Adrenal gland (tissue), 12 donors: ENCODE data around the gene MEGF11. TPM values are rescaled to one million over a fixed set of nuclear protein-coding genes. Genes with fewer than 3 reads are reported as not detected.

Source experiments
- DNase-seq, 7 donors: peaks; one replicate each; pipeline ENCODE4 v3.0.0-alpha.2; 2019 to 2020
- H3K27ac ChIP-seq, 5 donors: fragments of 200-600 bp; sonication (generic) in 4 of 5; 1 replicate in 3 of 5; 2 replicates in 2 of 5; pipeline versions ENCODE4 v1.5.1 to v1.8.0; 2016 to 2020; ENCODE audit warnings: mild to moderate bottlenecking in 1 of 5
- H3K27me3 ChIP-seq: fragments of 200-600 bp; 2 replicates; pipeline ENCODE4 v1.8.0; 2021
- H3K36me3 ChIP-seq, 2 donors: fragments of 200-600 bp; replicated peaks in 1 of 2; 1 replicate in 1 of 2; 2 replicates in 1 of 2; pipeline versions ENCODE4 v1.5.1 to v1.8.0; 2018 to 2022
- H3K4me1 ChIP-seq, 2 donors: fragments of 200-600 bp; replicated peaks in 1 of 2; 1 replicate in 1 of 2; 2 replicates in 1 of 2; pipeline versions ENCODE4 v1.5.1 to v1.8.0; 2018 to 2021
- H3K4me3 ChIP-seq, 4 donors: fragments of 200-600 bp; sonication (generic) in 3 of 4; one replicate each; pipeline ENCODE4 v1.5.1; 2016 to 2018
- H3K9me3 ChIP-seq, 3 donors: fragments of 200-600 bp; sonication (generic) in 1 of 3; replicated peaks in 1 of 3; 1 replicate in 2 of 3; 2 replicates in 1 of 3; pipeline versions ENCODE4 v1.5.1 to v1.8.0; 2016 to 2021
- POLR2A ChIP-seq, 2 donors: fragments of 450-650 bp; IDR thresholded peaks; one replicate each; pipeline ENCODE4 v1.6.1; 2017; ENCODE audit warnings: antibody characterized with exemption in 2 of 2, mild to moderate bottlenecking in 2 of 2, moderate library complexity in 1 of 2
- WGBS, 4 donors: extraction: QIAGEN DNeasy Blood & Tissue Kit in 2 of 4; methylation state at CpG; one replicate each; pipeline versions ENCODE4 v1.1.5 to v1.1.7; 2013 to 2017; 5-methylcytosine and 5-hydroxymethylcytosine counted together
- intact Hi-C, 2 donors: fragments of 100-400 bp; cut with DNase I; formaldehyde crosslinking; loops; one replicate each; pipeline versions ENCODE4 v1.14.1 to v1.15.0; 2022 to 2023
- polyA plus RNA-seq, 3 donors: library from polyadenylated mRNA; stranded (reverse); fragments of 200-250 nt in 2 of 3; fragments of 350-450 nt in 1 of 3; fragmentation: Illumina TruSeq in 1 of 3; extraction: RNeasy Lipid Tissue Mini Kit (QIAGEN cat#74804) in 1 of 3; gene quantifications; one replicate each; pipeline ENCODE4 v1.2.3, GENCODE V29; 2013 to 2014
- total RNA-seq, 9 donors: library from RNA; depleted of rRNA in 4 of 9; stranded (reverse); fragments of >200 nt in 4 of 9; fragments of 120-200 nt in 1 of 9; fragmentation: NEBNext Ultra II Directional in 1 of 9; extraction: Animal tissue kit (Norgen Biotek cat#: 25700) in 1 of 9; gene quantifications; one replicate each; pipeline versions ENCODE4 v1.1.0 to v1.2.4, GENCODE V29; 2013 to 2023
- TF ChIP-seq, protein P1 (sequence below), 6 experiments: fragments of 450-650 bp in 4 of 6; fragments of 200-600 bp in 2 of 6; sonication (generic) in 1 of 6; IDR thresholded peaks; 1 replicate in 5 of 6; 2 replicates in 1 of 6; pipeline versions ENCODE4 v1.5.1 to v1.8.0; 2016 to 2021; ENCODE audit warnings: antibody characterized with exemption in 6 of 6, mild to moderate bottlenecking in 2 of 6, moderate library complexity in 1 of 6
- donor health status: healthy with polysubstance abuse.
- donor health status: Bipolar disorder and iron deficiency.
- donor health status: DM: yes; HTN: yes; CAD: no.
- donor health status: DM: no; HTN: no; CAD: no.
- donor health status: DM: no; HTN: no; CAD: no.
- donor health status: DM: yes; HTN: yes; CAD: no.

MEGF11 gene
- total and polyA plus RNA-seq, 12 donors: 0.04 to 0.98 (median 0.14) TPM; not detected in 5

DNA sequence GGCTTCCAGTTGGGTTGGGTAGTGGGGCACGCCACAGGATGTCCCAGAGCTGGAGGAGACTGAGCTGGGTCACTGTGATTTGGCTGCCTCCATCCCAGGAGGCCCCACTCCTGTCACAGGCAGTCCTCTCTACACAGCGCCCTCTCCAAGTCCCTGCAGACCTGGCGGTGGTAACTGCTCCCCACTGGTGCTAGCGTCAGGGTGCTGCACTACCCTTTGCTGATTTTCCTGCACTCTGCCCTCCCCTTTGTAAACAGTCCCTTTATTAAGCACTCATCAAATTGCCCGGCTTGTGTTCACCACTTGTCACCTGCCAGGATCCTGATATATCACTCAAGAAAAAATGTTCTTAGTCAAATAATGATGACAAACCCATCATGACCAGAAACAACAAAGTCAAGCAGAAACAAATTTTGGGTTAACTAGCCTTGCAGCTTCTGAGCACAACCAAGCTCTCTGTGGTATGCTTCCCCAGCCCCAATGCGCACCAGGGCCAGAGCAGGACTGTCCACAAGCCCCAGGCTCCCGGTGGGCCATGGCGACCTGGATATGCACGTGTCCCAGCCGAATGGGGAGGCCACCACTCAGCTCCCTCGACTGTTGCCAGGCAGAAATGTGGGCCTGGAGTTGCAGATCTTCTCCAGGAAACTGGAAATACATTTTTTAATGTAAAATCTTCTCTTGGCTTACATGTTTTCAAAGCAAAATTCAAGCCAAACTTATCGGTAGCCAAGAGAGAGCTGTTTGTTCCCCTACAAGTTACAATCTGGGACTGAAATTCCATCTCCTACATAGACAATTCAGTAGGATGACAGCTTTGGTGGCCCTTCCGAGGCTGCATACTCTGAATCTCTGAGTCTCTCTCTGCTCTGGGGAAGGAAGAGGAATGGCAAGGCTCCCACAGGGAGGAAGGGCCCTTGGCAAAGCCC is 24.5 kb downstream of the MEGF11 start:
- Histone ChIP-seq H3K4me1 (no peaks in the 10 kb centered on the region), H3K9me3 (no peaks in the 10 kb centered on the region), H3K27ac (no peak overlapping the region), H3K36me3 (no peaks in the 10 kb centered on the region), H3K27me3 (no peaks in the 10 kb centered on the region), H3K4me3 (no peak overlapping the region)
- no peak for TF ChIP-seq POLR2A (IDR thresholded peaks at IDR 0.05)
- intact Hi-C loops: no loop called here
- no peak for DNase-seq
- WGBS, 4 donors: 86 to 91% (median 90%) methylated on average over 12 to 13 of the region's 13 CpGs

DNA sequence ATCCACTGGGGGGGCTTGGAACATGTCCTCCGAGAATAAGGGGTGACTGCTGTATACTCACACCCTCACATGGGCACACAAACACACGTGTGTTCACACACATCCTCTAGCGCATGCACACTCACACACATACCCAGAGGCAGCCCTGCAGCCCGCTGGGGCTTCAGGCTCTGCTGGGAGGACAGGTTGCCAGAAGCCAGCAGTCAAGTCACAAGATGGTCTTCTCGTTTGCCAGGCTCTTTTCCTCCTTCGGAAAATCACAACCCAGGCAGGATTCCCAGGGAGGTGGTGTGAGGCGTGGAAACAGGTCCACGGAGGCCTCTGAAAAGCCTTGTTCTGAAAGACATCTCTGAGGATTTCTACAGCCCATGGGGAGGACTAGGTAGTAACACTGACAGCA is 26.8 kb downstream of the MEGF11 start:
- Histone ChIP-seq H3K27ac (no peak overlapping the region), H3K36me3 (no peaks in the 10 kb centered on the region), H3K9me3 (no peaks in the 10 kb centered on the region), H3K4me1 (no peaks in the 10 kb centered on the region), H3K4me3 (no peak overlapping the region), H3K27me3 (no peaks in the 10 kb centered on the region)
- TF ChIP-seq POLR2A (IDR thresholded peaks at IDR 0.05): no peak
- TF ChIP-seq, protein P1, sequence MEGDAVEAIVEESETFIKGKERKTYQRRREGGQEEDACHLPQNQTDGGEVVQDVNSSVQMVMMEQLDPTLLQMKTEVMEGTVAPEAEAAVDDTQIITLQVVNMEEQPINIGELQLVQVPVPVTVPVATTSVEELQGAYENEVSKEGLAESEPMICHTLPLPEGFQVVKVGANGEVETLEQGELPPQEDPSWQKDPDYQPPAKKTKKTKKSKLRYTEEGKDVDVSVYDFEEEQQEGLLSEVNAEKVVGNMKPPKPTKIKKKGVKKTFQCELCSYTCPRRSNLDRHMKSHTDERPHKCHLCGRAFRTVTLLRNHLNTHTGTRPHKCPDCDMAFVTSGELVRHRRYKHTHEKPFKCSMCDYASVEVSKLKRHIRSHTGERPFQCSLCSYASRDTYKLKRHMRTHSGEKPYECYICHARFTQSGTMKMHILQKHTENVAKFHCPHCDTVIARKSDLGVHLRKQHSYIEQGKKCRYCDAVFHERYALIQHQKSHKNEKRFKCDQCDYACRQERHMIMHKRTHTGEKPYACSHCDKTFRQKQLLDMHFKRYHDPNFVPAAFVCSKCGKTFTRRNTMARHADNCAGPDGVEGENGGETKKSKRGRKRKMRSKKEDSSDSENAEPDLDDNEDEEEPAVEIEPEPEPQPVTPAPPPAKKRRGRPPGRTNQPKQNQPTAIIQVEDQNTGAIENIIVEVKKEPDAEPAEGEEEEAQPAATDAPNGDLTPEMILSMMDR (IDR thresholded peaks at IDR 0.05): no peak
- no peak for DNase-seq
- intact Hi-C loops: no loop called here
- 80 to 89% (median 83%) methylated on average over 7 to 8 of the region's 8 CpGs for WGBS, 4 donors

DNA sequence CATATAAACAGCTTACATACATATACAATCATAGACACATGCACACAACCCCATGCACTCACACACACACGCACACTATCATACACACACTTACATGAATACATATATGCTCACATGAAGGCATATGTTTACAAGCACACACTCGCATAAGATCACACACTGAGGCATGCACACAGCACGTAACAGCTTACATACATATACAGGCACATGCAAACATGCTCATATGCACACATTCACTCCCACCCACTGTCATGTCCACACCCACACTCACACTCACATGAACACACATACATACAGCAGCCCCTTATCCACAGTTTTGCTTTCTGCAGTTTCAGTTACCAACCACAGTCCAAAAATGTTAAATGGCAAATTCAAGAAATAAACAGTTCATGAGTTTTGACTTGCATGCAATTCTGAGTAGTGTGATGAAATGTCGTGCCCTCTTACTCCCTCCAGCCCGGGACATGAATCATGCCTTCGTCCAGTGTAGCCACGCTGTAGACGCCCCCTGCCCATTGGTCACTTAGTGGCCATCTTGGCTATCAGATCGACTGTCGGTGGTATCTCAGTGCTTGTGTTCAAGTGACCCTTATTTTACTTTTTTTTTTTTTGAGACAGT is 27.8 kb downstream of the MEGF11 start:
- TF ChIP-seq, protein P1 (IDR thresholded peaks at IDR 0.05): no peak
- no peak for TF ChIP-seq POLR2A (IDR thresholded peaks at IDR 0.05)
- Histone ChIP-seq H3K4me3 (no peak overlapping the region), H3K27ac (no peak overlapping the region), H3K36me3 (no peaks in the 10 kb centered on the region), H3K9me3 (no peaks in the 10 kb centered on the region), H3K4me1 (no peaks in the 10 kb centered on the region), H3K27me3 (no peaks in the 10 kb centered on the region)
- whole genome bisulfite sequencing, 4 donors: 82 to 91% (median 87%) methylated on average over 10 of the region's 10 CpGs
- intact Hi-C loops: no loop called here
- no peak for DNase-seq

DNA sequence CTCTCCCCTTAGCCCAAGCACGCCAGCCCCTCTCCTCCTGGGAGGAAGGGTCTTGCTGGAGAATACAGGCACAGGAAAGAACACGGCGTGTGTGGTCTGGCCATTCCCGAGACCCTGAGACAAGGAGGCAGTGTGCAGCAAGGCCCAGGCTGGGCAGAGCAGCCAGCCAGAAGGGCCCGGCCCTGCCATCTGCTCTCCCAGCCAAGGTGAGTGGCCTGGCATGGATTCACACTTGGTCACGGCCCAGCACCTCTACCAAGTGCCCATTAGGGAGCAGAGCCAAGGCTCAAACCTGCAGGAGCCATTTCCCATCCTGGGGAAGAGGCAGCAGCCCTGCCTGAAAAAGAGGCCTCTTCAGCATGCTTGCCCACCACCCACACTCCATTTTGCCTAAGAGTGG is 28.6 kb downstream of the MEGF11 start:
- no peaks in the 10 kb centered on the region for H3K27me3 ChIP-seq
- no peak for DNase-seq
- no peaks in the 10 kb centered on the region for H3K9me3 ChIP-seq
- H3K27ac ChIP-seq: no peak overlapping the region
- TF ChIP-seq, protein P1 (IDR thresholded peaks at IDR 0.05): no peak
- no peak for TF ChIP-seq POLR2A (IDR thresholded peaks at IDR 0.05)
- WGBS, 4 donors: 84 to 100% (median 87%) methylated on average over 3 to 6 of the region's 6 CpGs
- no peaks in the 10 kb centered on the region for H3K36me3 ChIP-seq
- H3K4me3 ChIP-seq: no peak overlapping the region
- intact Hi-C loops: no loop called here
- no peaks in the 10 kb centered on the region for H3K4me1 ChIP-seq
